ENCODE data around the gene CHRDL2.

GRCh38 chr11:74777038-74777437, 45.8 kb upstream of the CHRDL2 start:
- TF ChIP-seq CTCF (IDR thresholded peaks at IDR 0.05; ENCODE audit: poor library complexity) = no peak
- no peak for TF ChIP-seq EZH2 (IDR thresholded peaks at IDR 0.05; ENCODE audit: borderline replicate concordance)
- TF ChIP-seq EZH2phosphoT487 (IDR thresholded peaks at IDR 0.05; ENCODE audit: low read depth, severe bottlenecking, unreplicated experiment) = no peak

All from hepatocyte (in vitro differentiated cells).